ENCODE results near the gene CISD3. TPM values are rescaled to one million over a fixed set of nuclear protein-coding genes. Genes with fewer than 3 reads are reported as not detected.
A peak's percentile ranks its signal among the peaks of the same experiment; 100 is the strongest.

The CISD3 gene
- total RNA-seq, 2 donors from 2014 or later: 12.0 to 12.8 TPM

DNA sequence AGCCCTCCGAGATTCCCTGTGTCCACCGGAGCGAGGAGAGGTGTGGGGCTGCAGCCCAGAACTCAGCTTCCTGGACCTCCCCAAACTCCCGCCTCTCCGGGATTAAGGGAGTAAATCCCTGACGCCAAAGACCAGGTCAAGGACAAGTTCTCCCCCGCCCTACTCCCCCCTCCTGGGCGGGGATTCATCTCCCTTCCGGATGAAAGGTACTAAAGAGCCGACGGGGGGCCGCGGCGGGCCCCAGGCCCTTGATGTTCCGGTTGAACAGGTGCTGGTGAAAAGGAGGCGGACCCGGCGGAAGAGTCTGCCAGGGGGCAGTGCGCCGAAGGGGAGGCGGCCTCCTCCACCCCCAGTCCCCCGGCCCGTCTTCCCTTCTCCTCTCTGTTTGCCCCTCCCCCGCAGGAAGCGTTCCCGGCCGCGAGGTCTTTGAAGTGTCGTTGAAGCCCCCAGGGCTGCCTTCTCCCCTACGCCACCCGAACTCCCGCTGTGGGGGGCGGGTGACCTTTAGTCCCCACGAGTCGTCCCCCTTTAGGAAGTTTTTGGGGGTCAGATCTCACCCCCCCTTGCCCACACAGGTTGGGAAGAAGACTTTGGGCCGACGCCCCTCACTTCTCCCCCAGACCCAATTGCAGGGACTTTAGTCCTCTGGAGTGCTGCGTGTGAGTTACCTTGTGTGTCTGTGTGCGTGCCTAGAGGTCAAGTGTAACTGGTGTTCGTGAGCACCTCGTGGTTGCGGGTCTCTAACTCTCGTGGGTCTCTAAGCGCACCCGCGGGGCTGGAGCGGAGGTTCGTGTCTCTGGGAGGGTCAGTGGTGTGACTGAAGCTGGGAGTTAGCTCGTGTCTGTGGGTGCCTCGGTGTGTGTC lies 26.2 kb upstream of the CISD3 start:
- DNase-seq (peak; percentile 38 to 63 (median 58)), ATAC-seq (no peak)
- Mint-ChIP-seq H3K27ac (peak overlapping the region; percentile 97), H3K4me1 (peaks cover 52% of the 10 kb centered on the region), H3K27me3 (no peaks in the 10 kb centered on the region), H3K4me3 (peak overlapping the region; percentile 97), H3K36me3 (ENCODE audit: low read depth) (peaks cover 2% of the 10 kb centered on the region)
- no peaks in the 10 kb centered on the region for H3K9me3 ChIP-seq (ENCODE audit: control insufficient read depth, low read length, poor library complexity, severe bottlenecking)

DNA sequence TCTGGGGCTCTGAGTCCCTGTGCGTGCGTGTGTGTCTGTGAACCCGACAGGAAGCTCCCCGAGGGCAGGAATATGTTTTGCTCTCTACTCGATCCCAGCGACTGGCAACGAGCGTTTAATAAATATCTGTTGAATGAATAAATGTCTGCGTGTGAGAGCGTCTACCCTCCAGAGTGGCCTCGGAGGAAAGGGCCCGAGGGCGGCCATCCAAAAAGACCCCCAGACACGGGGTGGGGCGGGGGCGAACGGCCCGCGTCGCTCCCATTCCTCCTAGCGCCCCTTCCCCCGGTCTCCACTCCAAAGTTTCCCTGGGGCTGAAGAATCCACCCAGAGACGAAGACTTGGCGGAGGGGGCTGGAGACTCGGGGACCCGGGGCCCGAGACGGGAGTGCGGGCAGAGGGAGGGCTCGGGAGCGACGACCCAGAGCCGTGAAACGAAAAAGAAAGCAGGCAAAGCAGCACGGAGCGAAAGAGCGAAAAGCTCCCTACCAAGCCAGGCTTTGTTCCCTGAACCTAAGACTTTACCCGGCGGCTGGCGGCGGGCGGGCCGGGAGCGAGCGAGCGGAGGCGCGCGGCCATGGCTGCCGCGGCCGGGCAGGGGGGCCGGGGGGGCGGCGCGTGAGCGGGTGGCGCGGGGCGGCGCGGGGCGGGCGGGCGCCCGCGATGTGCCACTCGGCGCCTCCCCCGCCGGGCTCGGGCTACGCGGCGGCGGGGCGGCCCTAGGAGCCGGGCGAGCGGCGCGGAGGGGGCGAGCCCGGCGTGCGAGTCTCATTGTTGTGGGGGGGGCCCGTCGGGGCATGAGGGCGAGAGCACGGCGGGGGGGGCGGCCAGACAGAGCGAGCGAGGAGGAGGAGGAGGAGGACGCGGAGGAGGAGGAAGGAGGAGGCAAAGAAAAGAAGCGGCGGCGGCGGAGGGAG lies 25.3 kb upstream of the CISD3 start, which contains the start of gene MLLT6:
Gene MLLT6, plus strand, starts transcription at position 668 of the 917 bp plus-strand sequence. CDS start 360 bp downstream, outside the sequence.
- Mint-ChIP-seq H3K4me1 (peaks cover 54% of the 10 kb centered on the region), H3K27ac (peak within 1 kb of the TSS; percentile 97), H3K36me3 (ENCODE audit: low read depth) (peaks cover 7% of the 10 kb centered on the region), H3K4me3 (peak within 1 kb of the TSS; percentile 97), H3K27me3 (no peaks in the 10 kb centered on the region)
- ATAC-seq: peak; percentile 52
- peak; percentile 77 to 80 (median 80) for DNase-seq
- no peaks in the 10 kb centered on the region for H3K9me3 ChIP-seq (ENCODE audit: control insufficient read depth, low read length, poor library complexity, severe bottlenecking)

DNA sequence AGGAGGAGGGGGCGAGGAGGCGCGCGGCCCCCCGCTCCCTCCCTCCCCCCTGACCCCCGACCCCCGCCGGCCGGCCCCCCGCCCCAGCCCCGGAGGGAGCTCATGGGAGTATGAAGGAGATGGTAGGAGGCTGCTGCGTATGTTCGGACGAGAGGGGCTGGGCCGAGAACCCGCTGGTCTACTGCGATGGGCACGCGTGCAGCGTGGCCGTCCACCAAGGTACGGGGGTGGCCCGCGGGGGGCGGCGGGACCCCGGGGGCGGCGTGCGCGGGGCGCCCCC lies 24.7 kb upstream of the CISD3 start:
- Mint-ChIP-seq H3K4me1 (peaks cover 56% of the 10 kb centered on the region), H3K27me3 (no peaks in the 10 kb centered on the region), H3K36me3 (ENCODE audit: low read depth) (peaks cover 10% of the 10 kb centered on the region), H3K27ac (peak overlapping the region; percentile 90), H3K4me3 (peak overlapping the region; percentile 97)
- DNase-seq (no peak), ATAC-seq (no peak)
- H3K9me3 ChIP-seq (ENCODE audit: control insufficient read depth, low read length, poor library complexity, severe bottlenecking): no peaks in the 10 kb centered on the region

DNA sequence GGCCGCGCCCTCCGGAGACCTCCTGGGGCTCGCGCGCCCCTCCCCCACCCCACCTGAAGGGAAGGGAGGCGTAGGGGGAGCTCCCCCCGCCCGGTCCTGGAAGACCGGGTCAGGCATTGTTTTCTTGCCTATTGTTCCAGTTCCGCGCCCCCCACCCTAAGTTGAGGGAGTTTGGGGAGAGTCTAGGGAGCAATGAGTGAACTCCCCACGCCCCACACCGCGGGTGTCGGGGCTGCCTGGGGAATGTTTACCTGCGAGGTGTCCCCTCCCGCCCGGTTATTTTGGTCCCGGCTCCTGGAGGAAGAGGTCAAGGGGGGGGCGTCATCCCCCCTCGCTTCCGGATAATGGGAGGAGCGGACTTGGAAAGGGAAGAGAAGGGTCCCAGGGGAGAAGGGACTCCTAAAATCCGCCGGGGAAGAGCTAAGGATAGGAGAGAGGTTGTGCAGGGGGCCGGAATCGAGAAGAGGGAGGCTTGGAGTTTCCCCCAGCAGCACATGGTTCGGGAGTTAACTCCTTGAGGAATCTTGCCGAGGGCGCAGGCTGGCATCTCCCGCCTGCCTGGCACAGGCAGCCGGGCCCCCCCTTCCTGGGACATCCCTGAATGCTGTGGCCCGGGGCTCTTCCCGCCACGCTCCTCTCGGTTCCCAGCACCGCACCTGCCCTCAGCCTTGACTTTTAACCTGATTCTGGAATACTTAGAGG lies 24.2 kb upstream of the CISD3 start:
- Mint-ChIP-seq H3K27ac (peak overlapping the region; percentile 90), H3K4me1 (peaks cover 59% of the 10 kb centered on the region), H3K36me3 (ENCODE audit: low read depth) (peaks cover 10% of the 10 kb centered on the region), H3K4me3 (peak overlapping the region; percentile 97), H3K27me3 (no peaks in the 10 kb centered on the region)
- DNase-seq (no peak), ATAC-seq (no peak)
- H3K9me3 ChIP-seq (ENCODE audit: control insufficient read depth, low read length, poor library complexity, severe bottlenecking): no peaks in the 10 kb centered on the region

DNA sequence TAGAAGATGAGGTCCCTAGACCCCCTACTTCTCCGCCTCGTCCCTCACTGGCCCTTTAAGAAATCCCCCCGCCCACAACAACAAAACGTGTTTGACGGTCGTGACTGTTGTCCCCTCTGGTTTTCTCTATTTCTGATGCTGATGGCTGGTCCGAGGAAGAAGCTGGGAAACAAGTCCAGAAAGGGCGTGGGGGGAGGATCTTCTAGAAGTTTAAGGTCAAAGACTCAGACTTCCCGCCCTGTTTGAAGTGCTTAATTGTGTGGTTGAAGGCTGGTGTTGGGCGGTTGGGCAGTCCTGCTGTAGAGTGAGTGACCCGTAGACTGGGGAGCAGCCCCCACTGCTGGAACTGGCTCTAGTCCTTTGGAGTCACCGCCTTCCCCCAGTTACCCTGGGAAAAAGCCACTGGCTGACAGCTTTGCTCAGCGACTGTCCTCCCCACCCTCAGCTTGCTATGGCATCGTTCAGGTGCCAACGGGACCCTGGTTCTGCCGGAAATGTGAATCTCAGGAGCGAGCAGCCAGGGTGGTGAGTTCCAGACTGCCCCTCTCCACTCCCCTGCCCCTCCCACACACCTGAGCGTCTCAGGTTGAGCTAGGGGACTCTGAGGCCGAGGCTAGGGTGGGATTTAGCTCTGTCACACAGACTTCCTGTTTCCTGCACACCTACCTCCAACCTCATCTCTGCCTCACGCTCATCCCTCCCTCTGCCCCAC lies 23.5 kb upstream of the CISD3 start:
- DNase-seq (peak in 1 of 3 donors; percentile 23), ATAC-seq (no peak)
- Mint-ChIP-seq H3K36me3 (ENCODE audit: low read depth) (peaks cover 10% of the 10 kb centered on the region), H3K27me3 (no peaks in the 10 kb centered on the region), H3K4me3 (peak overlapping the region; percentile 97), H3K27ac (peak overlapping the region; percentile 90), H3K4me1 (peaks cover 57% of the 10 kb centered on the region)
- H3K9me3 ChIP-seq (ENCODE audit: control insufficient read depth, low read length, poor library complexity, severe bottlenecking): no peaks in the 10 kb centered on the region

DNA sequence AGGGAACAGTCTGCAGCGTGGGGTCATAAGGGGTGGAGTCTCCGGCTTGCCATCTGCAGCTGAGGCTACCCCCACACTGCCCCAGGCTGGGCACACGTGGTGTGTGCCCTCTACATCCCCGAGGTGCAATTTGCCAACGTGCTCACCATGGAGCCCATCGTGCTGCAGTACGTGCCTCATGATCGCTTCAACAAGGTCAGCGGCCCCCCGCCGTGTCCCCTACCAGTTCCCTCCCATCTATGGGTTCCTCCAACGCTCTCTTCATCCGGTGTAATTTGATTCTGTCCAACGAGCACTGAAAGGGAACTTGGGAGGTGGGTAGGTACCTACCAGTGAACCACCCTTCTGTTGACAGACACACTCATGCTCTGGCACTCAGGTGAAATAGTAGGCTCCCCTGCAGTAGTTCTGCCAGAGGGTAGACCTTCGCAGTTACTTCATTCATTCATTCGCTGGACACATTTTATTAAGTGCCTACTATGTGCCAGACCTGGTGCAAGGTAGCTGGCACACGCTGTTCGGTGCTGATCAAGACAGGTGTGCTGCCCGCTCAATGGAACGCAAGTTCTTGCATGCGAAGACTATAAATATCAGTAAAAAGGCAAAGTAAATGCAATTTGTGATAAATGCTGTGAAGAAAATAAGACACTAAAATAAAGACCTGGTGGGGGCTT lies 22.3 kb upstream of the CISD3 start:
- Mint-ChIP-seq H3K4me1 (peaks cover 56% of the 10 kb centered on the region), H3K27ac (peak overlapping the region; percentile 90), H3K4me3 (peak overlapping the region; percentile 97), H3K36me3 (ENCODE audit: low read depth) (peaks cover 10% of the 10 kb centered on the region), H3K27me3 (no peaks in the 10 kb centered on the region)
- no peak for ATAC-seq
- no peaks in the 10 kb centered on the region for H3K9me3 ChIP-seq (ENCODE audit: control insufficient read depth, low read length, poor library complexity, severe bottlenecking)
- no peak for DNase-seq

DNA sequence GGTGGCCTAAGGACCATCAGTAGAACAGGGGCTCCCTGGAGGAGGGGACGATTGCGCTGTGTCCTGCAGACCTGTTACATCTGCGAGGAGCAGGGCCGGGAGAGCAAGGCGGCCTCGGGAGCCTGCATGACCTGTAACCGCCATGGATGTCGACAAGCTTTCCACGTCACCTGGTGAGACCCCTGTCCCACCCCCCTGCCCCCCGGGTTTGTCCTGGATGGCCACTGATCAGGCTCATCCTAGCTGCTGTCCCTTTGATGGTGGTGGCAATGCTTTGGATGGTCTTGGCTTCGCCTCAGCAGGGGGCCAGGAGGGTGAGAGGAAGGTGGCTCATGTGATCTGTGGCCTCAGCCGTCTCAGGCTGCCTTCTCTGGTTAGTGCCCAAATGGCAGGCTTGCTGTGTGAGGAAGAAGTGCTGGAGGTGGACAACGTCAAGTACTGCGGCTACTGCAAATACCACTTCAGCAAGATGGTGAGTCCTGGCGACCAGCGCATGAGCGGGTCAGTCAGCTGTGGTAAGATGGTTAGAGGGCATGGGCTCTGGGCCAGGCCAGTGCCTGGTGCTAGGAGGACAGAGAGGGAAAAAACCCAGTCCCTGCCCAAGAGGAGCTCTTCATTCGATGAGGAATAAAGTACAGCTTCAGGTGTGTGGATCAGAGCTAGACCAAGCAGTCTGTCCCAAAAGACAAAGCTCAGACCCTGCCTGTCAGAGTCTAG lies 20.9 kb upstream of the CISD3 start:
- Mint-ChIP-seq H3K4me1 (peaks cover 50% of the 10 kb centered on the region), H3K27me3 (no peaks in the 10 kb centered on the region), H3K27ac (peak overlapping the region; percentile 60), H3K4me3 (no peak overlapping the region), H3K36me3 (ENCODE audit: low read depth) (peaks cover 10% of the 10 kb centered on the region)
- no peak for DNase-seq
- ATAC-seq: no peak
- no peaks in the 10 kb centered on the region for H3K9me3 ChIP-seq (ENCODE audit: control insufficient read depth, low read length, poor library complexity, severe bottlenecking)

DNA sequence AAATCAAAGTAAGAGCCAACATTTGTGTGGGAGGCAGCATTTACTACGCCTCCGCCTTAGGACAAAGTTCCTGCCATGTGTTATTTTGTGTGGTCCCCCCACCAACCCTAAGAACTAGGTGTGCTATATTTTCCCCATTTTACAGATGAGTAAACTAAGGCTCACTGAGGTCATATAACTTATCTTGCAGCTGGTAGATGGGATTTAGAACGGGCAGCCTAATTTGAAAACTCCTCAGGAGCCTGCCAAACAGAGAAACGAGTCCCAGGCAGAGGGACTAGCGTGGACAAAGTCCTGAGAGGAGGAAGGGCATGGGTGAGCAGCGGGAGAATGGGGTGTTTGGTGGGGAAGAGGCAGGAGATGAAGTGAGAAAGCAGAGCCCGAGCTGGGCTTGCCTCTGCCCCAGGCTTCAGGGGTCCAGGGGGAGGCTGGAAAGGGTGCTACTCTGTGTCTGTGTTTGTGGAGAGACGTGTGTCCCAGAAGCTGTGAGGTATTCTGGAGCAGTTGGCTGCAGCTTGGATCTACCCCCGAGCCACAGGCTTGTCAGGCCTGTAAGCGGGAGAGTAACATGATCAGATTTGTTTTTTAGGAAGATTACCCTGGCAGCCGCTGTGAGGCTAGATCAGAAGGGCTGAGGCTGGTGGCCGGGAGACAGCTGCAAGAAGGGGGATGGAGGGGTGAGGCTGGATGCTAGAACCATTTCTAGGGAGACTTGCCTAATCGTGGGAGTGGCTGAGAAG lies 20.1 kb upstream of the CISD3 start:
- Mint-ChIP-seq H3K27me3 (no peaks in the 10 kb centered on the region), H3K36me3 (ENCODE audit: low read depth) (peaks cover 10% of the 10 kb centered on the region), H3K27ac (peak overlapping the region; percentile 60), H3K4me1 (peaks cover 50% of the 10 kb centered on the region), H3K4me3 (no peak overlapping the region)
- no peak for DNase-seq
- no peaks in the 10 kb centered on the region for H3K9me3 ChIP-seq (ENCODE audit: control insufficient read depth, low read length, poor library complexity, severe bottlenecking)
- no peak for ATAC-seq

DNA sequence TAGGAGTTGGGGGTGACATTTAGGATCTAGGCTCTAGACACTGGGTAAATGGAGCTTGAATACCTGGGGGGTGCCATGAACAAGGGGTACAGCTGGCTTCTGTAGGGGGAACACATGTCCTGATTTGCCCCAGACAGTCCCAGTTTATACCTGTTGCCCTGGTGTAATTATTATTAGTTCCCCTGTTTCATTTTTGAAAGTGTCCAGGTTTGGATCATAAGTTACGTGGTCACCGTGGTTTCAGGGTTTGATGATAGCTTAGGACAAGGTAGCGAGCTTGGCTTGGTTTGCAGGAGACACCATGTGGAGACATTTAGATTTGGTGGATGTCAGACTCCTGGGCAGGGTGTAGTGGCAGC lies 19.6 kb upstream of the CISD3 start:
- no peak for DNase-seq

DNA sequence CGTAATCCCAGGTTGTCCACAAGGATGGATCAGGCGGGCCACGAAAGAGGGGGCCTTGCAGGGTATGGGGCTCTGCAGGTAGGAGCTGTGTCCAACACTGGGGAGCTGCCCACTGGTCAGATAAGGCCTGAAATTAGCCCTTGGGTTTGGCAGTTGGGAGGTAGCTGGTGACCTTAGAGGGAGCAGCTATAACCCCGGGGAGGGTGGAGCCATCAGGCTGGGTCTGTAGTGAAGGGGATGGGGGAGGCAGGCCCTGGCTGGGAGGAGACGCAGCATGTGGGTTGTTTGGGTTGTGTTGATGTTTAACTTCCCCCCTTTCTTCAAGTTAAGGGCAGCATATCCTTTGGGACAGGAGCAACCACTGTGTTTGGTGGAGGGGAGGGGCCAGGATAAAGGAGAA lies 19.2 kb upstream of the CISD3 start:
- Mint-ChIP-seq H3K4me3 (no peak overlapping the region), H3K27ac (peak overlapping the region; percentile 41), H3K36me3 (ENCODE audit: low read depth) (peaks cover 12% of the 10 kb centered on the region), H3K4me1 (peaks cover 54% of the 10 kb centered on the region), H3K27me3 (no peaks in the 10 kb centered on the region)
- ATAC-seq (no peak), DNase-seq (no peak)
- no peaks in the 10 kb centered on the region for H3K9me3 ChIP-seq (ENCODE audit: control insufficient read depth, low read length, poor library complexity, severe bottlenecking)

More for the DNA sequence above, 19.6 kb upstream of the CISD3 start:
- peak overlapping the region; percentile 60 for H3K27ac Mint-ChIP-seq
- H3K36me3 Mint-ChIP-seq (ENCODE audit: low read depth): peaks cover 10% of the 10 kb centered on the region
- no peaks in the 10 kb centered on the region for H3K27me3 Mint-ChIP-seq
- no peaks in the 10 kb centered on the region for H3K9me3 ChIP-seq (ENCODE audit: control insufficient read depth, low read length, poor library complexity, severe bottlenecking)
- no peak for ATAC-seq
- H3K4me1 Mint-ChIP-seq: peaks cover 53% of the 10 kb centered on the region
- no peak overlapping the region for H3K4me3 Mint-ChIP-seq

DNA sequence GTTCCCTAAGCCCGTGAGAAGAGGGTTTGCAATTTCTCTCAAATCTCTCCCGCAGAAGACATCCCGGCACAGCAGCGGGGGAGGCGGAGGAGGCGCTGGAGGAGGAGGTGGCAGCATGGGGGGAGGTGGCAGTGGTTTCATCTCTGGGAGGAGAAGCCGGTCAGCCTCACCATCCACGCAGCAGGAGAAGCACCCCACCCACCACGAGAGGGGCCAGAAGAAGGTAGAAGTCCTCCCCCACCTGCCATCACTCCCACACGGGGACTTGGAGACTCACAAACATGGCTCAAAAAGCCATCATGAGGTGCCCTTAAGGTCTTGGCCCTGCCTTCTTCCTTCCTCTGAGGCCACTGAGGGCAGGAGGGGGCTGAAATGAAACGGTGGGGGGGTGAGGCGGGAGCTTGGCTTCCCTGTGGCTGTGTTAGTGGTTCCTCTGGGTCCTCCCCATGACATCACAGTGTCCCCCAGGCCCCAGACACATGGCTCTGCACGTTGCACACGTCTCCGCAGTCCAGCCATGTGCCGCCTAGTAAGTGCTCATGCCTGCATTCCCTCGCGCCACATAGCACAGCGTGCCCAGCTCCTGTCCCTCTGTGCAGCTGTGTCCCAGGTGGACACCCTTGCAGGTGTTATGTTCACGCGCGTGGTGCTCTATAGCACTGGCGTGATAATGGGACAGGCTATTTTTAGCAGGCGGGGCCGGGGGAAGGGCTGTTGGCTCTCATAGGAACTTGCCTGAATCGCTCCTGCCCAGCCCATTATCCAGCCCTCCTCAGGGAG lies 18.2 kb upstream of the CISD3 start:
- Mint-ChIP-seq H3K27ac (peak overlapping the region; percentile 41), H3K27me3 (no peaks in the 10 kb centered on the region), H3K36me3 (ENCODE audit: low read depth) (peaks cover 14% of the 10 kb centered on the region), H3K4me1 (peaks cover 50% of the 10 kb centered on the region), H3K4me3 (no peak overlapping the region)
- H3K9me3 ChIP-seq (ENCODE audit: control insufficient read depth, low read length, poor library complexity, severe bottlenecking): no peaks in the 10 kb centered on the region
- no peak for ATAC-seq
- no peak for DNase-seq

Measured in T-helper 17 cell (primary cell).